VCaP (cell line): ENCODE data around the gene AKT2.
A peak's percentile ranks its signal among the peaks of the same experiment; 100 is the strongest.

Experiments
- H3K27ac ChIP-seq: fragments of 450-650 bp; 2 replicates; pipeline ENCODE4 v1.5.1; 2017
- TF ChIP-seq, protein P1 (sequence below): fragments of 450-650 bp; conservative IDR thresholded peaks from 2 replicates; pipeline ENCODE4 v1.5.1; 2017; ENCODE audit warnings: mild to moderate bottlenecking, moderate library complexity

AKT2 gene

DNA sequence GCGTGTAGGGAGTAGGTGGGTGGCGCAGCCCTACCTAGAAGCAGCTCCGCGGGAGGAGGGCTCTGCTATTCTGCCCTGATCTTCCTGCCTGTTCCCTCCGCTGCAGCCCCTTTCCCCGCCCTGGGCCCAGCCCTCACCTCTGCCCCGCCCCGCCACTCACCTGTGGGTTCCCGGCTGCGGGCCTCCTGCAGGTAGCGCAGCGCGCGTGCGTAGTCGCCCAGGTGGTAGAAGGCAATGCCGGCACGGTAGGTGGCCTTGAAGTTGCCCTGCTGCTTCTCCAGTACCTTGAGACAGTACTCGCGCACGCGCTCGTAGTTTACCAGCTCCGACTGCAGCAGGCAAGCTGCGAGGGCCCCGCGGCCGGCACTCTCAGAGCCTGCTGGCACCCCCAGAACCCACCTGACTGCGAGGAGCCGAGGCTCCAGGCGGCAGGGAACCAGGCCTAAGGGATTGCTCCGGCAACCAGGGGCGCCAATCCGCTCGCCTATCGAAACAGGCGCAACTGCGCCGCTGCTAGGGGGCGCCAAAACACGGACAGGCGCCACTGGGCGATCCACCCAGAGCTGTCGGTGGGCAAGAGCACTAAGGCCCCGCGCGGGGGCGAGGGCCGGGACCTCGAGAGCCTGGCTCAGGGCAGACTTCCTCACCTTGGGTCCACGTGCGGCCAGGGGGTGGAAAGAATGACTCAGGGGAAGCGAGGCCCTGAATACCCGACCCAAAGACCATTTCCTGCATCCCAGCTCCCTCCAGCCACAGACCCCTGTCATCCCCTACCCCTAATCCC is 67.9 kb downstream of the AKT2 start:
- TF ChIP-seq, protein P1, sequence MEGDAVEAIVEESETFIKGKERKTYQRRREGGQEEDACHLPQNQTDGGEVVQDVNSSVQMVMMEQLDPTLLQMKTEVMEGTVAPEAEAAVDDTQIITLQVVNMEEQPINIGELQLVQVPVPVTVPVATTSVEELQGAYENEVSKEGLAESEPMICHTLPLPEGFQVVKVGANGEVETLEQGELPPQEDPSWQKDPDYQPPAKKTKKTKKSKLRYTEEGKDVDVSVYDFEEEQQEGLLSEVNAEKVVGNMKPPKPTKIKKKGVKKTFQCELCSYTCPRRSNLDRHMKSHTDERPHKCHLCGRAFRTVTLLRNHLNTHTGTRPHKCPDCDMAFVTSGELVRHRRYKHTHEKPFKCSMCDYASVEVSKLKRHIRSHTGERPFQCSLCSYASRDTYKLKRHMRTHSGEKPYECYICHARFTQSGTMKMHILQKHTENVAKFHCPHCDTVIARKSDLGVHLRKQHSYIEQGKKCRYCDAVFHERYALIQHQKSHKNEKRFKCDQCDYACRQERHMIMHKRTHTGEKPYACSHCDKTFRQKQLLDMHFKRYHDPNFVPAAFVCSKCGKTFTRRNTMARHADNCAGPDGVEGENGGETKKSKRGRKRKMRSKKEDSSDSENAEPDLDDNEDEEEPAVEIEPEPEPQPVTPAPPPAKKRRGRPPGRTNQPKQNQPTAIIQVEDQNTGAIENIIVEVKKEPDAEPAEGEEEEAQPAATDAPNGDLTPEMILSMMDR, result peak; percentile 88
- H3K27ac ChIP-seq, result peak overlapping the region; percentile 66

DNA sequence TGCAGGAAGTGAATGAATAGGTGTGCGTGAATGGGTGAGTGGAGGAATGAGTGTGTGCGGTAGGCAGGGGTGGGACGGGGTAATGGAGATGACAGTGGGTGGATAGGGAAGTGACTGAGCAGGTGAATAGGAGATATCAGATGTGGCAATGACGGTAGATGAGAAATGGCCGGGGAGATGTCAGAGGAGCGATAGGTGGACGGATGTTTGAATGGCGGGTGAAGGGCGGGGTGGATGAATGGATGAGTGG is 68.4 kb downstream of the AKT2 start:
- TF ChIP-seq, protein P1, result no peak
- peak overlapping the region; percentile 66 for H3K27ac ChIP-seq

GRCh38 chr19:40216013-40216776 is 69.0 kb downstream of the AKT2 start:
- H3K27ac ChIP-seq, result peak overlapping the region; percentile 66
- TF ChIP-seq, protein P1, result no peak

- TF ChIP-seq, protein P1, result no peak
- H3K27ac ChIP-seq, result no peak overlapping the region
These were observed 70.2 kb downstream of the AKT2 start for GRCh38 chr19:40214936-40215335.

DNA sequence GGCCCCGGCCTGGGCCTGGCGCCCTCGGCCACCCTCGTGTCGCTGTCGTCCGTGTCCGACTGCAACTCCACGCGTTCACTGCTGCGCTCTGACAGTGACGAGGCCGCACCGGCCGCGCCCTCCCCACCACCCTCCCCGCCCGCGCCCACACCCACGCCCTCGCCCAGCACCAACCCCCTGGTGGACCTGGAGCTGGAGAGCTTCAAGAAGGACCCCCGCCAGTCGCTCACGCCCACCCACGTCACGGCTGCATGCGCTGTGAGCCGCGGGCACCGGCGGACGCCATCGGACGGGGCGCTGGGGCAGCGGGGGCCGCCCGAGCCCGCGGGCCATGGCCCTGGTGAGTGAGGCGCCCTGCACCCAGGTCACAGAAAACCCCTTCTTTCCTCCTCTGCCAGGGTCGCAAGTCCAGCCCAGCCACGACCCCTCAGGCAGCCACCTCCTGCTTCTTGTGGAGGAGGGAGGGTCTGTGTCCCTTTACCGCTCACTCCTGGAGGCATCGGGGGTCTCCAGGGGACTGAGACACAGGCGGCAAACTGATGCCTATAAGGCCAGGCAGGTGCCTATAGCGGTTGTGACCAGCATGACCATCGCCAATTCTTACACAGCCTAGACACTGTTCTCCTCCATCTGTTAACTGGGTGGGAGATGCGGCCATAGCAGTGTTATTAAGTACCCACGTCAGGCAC is 71.1 kb downstream of the AKT2 start:
- TF ChIP-seq, protein P1, result no peak
- H3K27ac ChIP-seq, result no peak overlapping the region

DNA sequence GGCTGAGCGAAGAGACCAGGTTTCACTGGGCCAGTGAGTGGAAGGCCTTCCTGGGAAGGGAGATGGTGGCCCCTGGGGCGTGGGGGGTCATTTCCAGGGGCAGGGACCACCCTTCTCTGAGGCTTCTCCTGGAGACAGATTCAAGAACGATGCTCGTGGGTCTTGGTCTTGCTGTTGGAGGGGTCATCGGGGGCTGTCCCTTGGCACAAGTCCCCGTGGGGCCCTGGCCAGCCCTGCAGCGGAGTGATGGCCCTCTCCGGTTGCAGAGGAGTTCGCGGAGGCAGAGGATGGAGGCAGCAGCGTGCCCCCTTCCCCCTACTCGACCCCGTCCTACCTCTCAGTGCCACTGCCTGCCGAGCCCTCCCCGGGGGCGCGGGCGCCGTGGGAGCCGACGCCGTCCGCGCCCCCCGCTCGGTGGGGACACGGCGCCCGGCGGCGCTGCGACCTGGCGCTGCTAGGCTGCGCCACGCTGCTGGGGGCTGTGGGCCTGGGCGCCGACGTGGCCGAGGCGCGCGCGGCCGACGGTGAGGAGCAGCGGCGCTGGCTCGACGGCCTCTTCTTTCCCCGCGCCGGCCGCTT is 71.8 kb downstream of the AKT2 start:
- H3K27ac ChIP-seq, result no peak overlapping the region

More for the DNA sequence above, 71.8 kb downstream of the AKT2 start:
- TF ChIP-seq, protein P1, result no peak
